ENCODE results near the gene ATP9B. TPM values are rescaled to one million over a fixed set of nuclear protein-coding genes. Genes with fewer than 3 reads are reported as not detected.

ATP9B gene
- total RNA-seq, 1 donor from 2014 or later: 43.9 TPM

DNA sequence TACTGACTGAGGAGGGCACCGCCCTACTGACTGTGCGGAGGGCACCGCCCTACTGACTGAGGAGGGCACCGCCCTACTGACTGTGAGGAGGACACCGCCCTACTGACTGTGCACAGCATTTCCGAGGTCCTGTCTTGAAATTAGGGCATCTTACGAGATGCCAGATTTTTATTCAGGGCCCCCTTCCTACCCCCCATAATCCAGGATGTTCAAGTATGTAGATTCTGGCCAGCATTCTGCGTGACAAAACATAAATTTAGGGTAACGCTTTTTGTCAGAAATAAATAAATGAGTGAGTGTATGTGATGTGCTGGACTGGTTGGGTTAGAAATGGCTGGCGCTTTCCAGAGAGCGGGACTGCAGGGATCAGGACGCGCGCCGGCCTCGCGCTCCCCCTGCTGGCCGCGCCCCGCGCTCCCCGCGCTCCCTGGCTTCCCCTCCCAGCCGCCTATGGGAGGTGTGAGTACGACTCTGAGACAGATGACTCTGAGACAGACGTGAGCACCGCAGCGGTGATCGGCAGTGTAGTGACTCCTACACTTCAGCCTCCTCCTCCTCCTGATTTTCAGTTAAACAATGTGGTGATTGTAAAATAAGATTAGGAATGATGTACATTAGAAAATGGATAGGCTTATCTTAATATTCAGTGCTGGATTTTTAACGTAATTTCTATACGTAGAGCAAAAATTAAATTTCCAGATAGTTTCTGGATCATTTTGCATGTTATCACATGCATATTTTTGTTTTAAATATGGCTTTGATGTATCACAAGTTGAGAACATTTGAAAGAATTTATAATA lies 177.3 kb downstream of the ATP9B start:
- intact Hi-C loops (cut with DNase I): no loop called here
- peak overlapping the region; percentile 6 for H3K4me3 ChIP-seq
- H3K4me1 ChIP-seq: no peaks in the 10 kb centered on the region
- H3K27me3 ChIP-seq: no peaks in the 10 kb centered on the region
- no peaks in the 10 kb centered on the region for H3K9me3 ChIP-seq
- TF ChIP-seq, protein P1, sequence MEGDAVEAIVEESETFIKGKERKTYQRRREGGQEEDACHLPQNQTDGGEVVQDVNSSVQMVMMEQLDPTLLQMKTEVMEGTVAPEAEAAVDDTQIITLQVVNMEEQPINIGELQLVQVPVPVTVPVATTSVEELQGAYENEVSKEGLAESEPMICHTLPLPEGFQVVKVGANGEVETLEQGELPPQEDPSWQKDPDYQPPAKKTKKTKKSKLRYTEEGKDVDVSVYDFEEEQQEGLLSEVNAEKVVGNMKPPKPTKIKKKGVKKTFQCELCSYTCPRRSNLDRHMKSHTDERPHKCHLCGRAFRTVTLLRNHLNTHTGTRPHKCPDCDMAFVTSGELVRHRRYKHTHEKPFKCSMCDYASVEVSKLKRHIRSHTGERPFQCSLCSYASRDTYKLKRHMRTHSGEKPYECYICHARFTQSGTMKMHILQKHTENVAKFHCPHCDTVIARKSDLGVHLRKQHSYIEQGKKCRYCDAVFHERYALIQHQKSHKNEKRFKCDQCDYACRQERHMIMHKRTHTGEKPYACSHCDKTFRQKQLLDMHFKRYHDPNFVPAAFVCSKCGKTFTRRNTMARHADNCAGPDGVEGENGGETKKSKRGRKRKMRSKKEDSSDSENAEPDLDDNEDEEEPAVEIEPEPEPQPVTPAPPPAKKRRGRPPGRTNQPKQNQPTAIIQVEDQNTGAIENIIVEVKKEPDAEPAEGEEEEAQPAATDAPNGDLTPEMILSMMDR (IDR thresholded peaks at IDR 0.05): peak; percentile 99
- ATAC-seq (peak; percentile 100), DNase-seq (peak; percentile 81)
- H3K36me3 ChIP-seq: no peaks in the 10 kb centered on the region
- H3K27ac ChIP-seq: no peak overlapping the region

DNA sequence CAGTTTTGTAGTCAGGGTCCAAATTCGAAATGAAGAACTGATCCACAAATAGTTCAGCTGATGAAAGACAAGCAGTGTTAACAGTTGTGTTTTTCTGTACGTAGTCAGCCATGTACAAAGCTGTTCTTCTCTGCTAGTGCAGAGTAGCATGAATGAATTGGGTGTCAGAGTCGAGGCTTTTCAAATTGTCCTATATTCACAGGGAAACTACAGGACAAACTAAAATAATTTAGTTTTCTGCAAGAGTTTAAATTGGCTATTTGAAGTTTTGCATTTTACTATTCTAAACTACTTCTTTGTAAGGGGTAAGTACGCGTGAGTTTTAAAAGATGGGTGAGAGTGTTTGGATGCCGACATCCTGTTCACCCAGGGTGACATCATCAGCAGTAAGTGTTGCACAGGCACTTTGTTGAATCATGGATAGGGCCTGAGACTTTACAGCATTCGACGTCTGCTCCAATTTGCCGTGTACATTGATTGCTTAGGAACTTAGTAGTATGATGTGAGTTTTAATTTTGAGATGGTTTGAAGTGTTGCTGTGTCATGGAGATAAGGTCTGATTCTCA lies 179.4 kb downstream of the ATP9B start:
- ATAC-seq (no peak), DNase-seq (no peak)
- TF ChIP-seq, protein P1 (IDR thresholded peaks at IDR 0.05): no peak

DNA sequence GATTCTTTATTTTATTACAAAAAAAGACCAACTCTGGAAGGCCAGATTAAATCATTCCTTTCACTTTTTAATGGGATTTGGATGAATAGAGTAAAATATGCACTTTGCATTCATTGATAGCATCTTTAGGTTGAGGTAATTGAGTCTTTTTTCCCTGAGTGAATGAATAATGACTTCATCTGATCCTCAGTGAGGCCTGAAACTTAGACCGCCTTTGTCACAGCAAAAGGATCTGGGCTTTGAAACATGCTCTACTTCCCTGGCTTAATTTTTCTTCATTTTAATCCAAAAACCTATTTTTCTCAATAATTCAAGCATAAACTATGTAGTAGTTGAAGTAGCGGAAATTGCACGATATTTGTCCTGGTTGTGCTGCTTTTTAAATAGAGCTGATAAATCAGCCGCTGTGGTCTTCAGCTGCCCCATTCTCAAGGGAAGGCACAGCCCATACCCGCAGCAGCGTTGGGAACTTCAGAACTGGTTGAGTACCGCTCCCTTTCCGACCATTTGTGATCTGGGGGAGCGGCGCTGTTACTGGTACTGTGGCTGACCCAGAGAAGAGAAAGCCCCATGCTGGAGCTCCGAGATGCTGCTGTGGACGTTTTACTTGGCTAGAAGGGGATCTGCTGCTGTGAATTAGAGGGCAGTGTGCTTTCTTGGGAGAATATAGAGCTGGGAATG lies 181.2 kb downstream of the ATP9B start:
- Histone ChIP-seq H3K9me3 (no peaks in the 10 kb centered on the region), H3K4me3 (no peak overlapping the region), H3K27ac (no peak overlapping the region), H3K27me3 (no peaks in the 10 kb centered on the region), H3K36me3 (peaks cover 12% of the 10 kb centered on the region), H3K4me1 (no peaks in the 10 kb centered on the region)
- DNase-seq (no peak), ATAC-seq (no peak)
- TF ChIP-seq, protein P1 (IDR thresholded peaks at IDR 0.05): no peak
- intact Hi-C loops (cut with DNase I): no loop called here

More for the DNA sequence above, 179.4 kb downstream of the ATP9B start:
- Histone ChIP-seq H3K4me3 (no peak overlapping the region), H3K9me3 (no peaks in the 10 kb centered on the region), H3K27me3 (no peaks in the 10 kb centered on the region), H3K27ac (no peak overlapping the region), H3K4me1 (no peaks in the 10 kb centered on the region), H3K36me3 (no peaks in the 10 kb centered on the region)
- intact Hi-C loops (cut with DNase I): no loop called here

DNA sequence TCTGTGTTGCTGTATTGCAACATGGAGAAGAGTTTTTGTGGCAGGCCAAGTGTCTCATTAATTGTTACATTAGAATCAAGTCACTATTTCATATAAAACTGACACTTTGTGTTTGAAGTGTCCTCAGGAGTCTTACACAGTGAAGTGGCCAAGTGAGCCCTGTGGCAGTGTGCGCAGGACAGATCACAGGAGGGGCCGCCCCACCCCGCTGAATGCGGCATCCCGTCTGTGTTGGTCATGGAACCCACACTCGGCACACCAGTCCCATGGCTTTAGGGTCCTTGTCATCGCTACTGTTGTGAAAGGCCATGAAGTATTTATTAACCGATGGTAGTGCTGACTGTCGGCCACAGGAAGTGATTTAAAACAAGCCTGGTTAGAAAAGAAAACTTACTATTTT lies 181.8 kb downstream of the ATP9B start:
- Histone ChIP-seq H3K36me3 (peaks cover 12% of the 10 kb centered on the region), H3K9me3 (no peaks in the 10 kb centered on the region), H3K4me1 (no peaks in the 10 kb centered on the region), H3K27ac (no peak overlapping the region), H3K27me3 (no peaks in the 10 kb centered on the region), H3K4me3 (no peak overlapping the region)
- intact Hi-C loops (cut with DNase I): no loop called here
- no peak for ATAC-seq
- no peak for DNase-seq
- TF ChIP-seq, protein P1 (IDR thresholded peaks at IDR 0.05): no peak

DNA sequence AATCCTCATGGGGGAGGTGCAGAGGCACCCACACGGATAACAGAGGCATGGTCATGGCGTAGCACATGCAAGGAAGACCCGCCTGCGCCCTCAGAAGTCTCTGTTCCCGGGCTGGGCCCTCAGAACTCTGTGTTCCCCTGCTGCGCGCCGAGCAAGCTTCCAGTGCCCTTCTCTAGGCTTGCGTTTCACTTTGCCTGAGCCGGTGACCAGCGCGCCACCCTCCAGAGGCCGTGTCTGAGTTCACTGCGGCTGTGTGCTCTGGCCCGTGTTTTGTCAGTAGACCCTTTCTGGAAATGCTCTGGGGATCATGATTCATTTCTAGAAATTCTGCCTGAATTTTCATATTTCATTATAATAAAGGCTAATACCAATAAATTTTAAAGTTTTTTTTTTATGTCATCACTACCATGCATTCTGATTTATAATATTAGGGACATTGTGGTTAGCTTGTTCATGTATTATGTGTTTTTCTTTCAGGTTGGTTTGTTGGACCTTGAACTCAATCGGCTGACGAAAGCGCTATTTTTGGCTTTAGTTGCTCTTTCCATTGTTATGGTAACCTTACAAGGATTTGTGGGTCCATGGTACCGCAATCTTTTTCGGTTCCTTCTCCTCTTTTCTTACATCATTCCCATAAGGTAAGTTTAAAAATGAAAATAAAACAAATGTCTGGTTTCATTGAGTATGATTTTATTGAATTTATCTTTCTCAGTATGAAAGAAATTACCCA lies 183.9 kb downstream of the ATP9B start:
- TF ChIP-seq, protein P1 (IDR thresholded peaks at IDR 0.05): no peak
- DNase-seq (no peak), ATAC-seq (no peak)
- Histone ChIP-seq H3K9me3 (no peaks in the 10 kb centered on the region), H3K36me3 (peaks cover 18% of the 10 kb centered on the region), H3K4me1 (no peaks in the 10 kb centered on the region), H3K4me3 (no peak overlapping the region), H3K27me3 (no peaks in the 10 kb centered on the region), H3K27ac (no peak overlapping the region)
- intact Hi-C loops (cut with DNase I): no loop called here

All from upper lobe of right lung (tissue), 1 donor.